Right ventricle myocardium inferior (tissue), 1 donor: ENCODE results near the gene ANKLE2. TPM values are rescaled to one million over a fixed set of nuclear protein-coding genes. Genes with fewer than 3 reads are reported as not detected.
"Not testable (repeated sequence)": the region's sequence is repeated elsewhere in the genome, so short reads cannot be mapped to it uniquely, and the experiment has no call there.

Experiments
- ATAC-seq: fragments of 200-7000 bp; cut with Tn5 transposase; one replicate; pipeline ENCODE4 v1.9.1; 2020; ENCODE audit warnings: mild to moderate bottlenecking, moderate library complexity
- DNase-seq: peaks from one replicate; pipeline ENCODE4 v3.0.0; 2021; ENCODE audit errors: missing footprints
- intact Hi-C: fragments of 100-400 bp; cut with DNase I; formaldehyde crosslinking; loops from one replicate; pipeline ENCODE4 v1.11.0; 2022
- long read RNA-seq: library from polyadenylated mRNA; unstranded; transcript quantifications from one replicate; pipeline ENCODE4 v2.0.0, GENCODE V29; 2021
- total RNA-seq: library from RNA; stranded (reverse); fragmentation: NEBNext Ultra II Directional; extraction: Animal tissue kit (Norgen Biotek cat#: 25700); gene quantifications from one replicate; pipeline ENCODE4 v1.2.1, GENCODE V29; 2021
- donor health status: DM: no; HTN: yes; CAD: no; lungs with severe emphysema.

Gene ANKLE2
- 24.9 TPM for total RNA-seq
- long read RNA-seq, full-length matches to known transcripts: 24 of 37 reads
- long read RNA-seq, partial matches to known transcripts: 3 of 37 reads
- long read RNA-seq, other reads (novel, unspliced or antisense): 10 of 37 reads

- ATAC-seq (peak; percentile 33), DNase-seq (peak; percentile 82)
- intact Hi-C loops: loop anchor here (5.0 kb wide), 1 partner anchor 146 kb away; no protein-coding TSS in a partner anchor
These were observed at the start of gene ANKLE2 for GRCh38 chr12:132761032-132761920. Gene ANKLE2 (minus strand): TSS chr12:132761832. CDS start chr12:132761798, 34 bp downstream.

GRCh38 chr12:132809391-132809790, 47.8 kb upstream of the ANKLE2 start:
- ATAC-seq, intact Hi-C loops, DNase-seq: not testable (repeated sequence)

GRCh38 chr12:132807295-132808092, 45.9 kb upstream of the ANKLE2 start:
- intact Hi-C loops: no loop called here
- no peak for ATAC-seq
- no peak for DNase-seq

GRCh38 chr12:132806857-132807256, 45.2 kb upstream of the ANKLE2 start:
- DNase-seq (no peak), ATAC-seq (no peak)
- intact Hi-C loops: no loop called here

GRCh38 chr12:132804426-132804861, 42.8 kb upstream of the ANKLE2 start:
- DNase-seq: peak; percentile 11
- ATAC-seq: peak; percentile 30
- intact Hi-C loops: no loop called here

GRCh38 chr12:132803888-132804287, 42.3 kb upstream of the ANKLE2 start:
- intact Hi-C loops: no loop called here
- DNase-seq: no peak
- peak; percentile 82 for ATAC-seq

- intact Hi-C loops: no loop called here
- ATAC-seq (no peak), DNase-seq (no peak)
These were observed 41.5 kb upstream of the ANKLE2 start for GRCh38 chr12:132803125-132803524.

GRCh38 chr12:132801741-132802140, 40.1 kb upstream of the ANKLE2 start:
- peak; percentile 46 for DNase-seq
- no peak for ATAC-seq
- intact Hi-C loops: no loop called here

GRCh38 chr12:132798836-132799235, 37.2 kb upstream of the ANKLE2 start:
- no peak for DNase-seq
- intact Hi-C loops: no loop called here
- no peak for ATAC-seq

GRCh38 chr12:132797820-132798570, 36.4 kb upstream of the ANKLE2 start:
- intact Hi-C loops: no loop called here
- ATAC-seq: no peak
- no peak for DNase-seq

GRCh38 chr12:132795847-132796246, 34.2 kb upstream of the ANKLE2 start:
- DNase-seq (no peak), ATAC-seq (no peak)
- intact Hi-C loops: no loop called here

GRCh38 chr12:132791940-132792339, 30.3 kb upstream of the ANKLE2 start:
- intact Hi-C loops, ATAC-seq, DNase-seq: not testable (repeated sequence)

- DNase-seq (no peak), ATAC-seq (no peak)
- intact Hi-C loops: no loop called here
These were observed 27.5 kb upstream of the ANKLE2 start for GRCh38 chr12:132789099-132789471.

GRCh38 chr12:132788375-132789098, 26.9 kb upstream of the ANKLE2 start:
- ATAC-seq: no peak
- DNase-seq: no peak
- intact Hi-C loops: no loop called here

GRCh38 chr12:132787877-132788276, 26.2 kb upstream of the ANKLE2 start:
- intact Hi-C loops: no loop called here
- DNase-seq (no peak), ATAC-seq (no peak)

GRCh38 chr12:132786192-132786591, 24.6 kb upstream of the ANKLE2 start:
- intact Hi-C loops: no loop called here
- ATAC-seq: no peak
- no peak for DNase-seq

GRCh38 chr12:132784580-132784979, 22.9 kb upstream of the ANKLE2 start:
- no peak for DNase-seq
- intact Hi-C loops: no loop called here
- ATAC-seq: no peak

GRCh38 chr12:132783917-132784531, 22.4 kb upstream of the ANKLE2 start:
- peak; percentile 51 for ATAC-seq
- intact Hi-C loops: no loop called here
- no peak for DNase-seq
